H1 (cell line): ENCODE measurements around the gene TNS3. TPM values are rescaled to one million over a fixed set of nuclear protein-coding genes. Genes with fewer than 3 reads are reported as not detected.

ENCODE experiments used
- CTCF ChIA-PET: fragments of 300-600 bp; sonication (Branson Sonifier 250); formaldehyde crosslinking; loops from one replicate; lab custom pipeline; 2021; ENCODE audit not compliant: partially characterized antibody; lab: Charles Lee
- POLR2A ChIA-PET: fragments of 300-600 bp; sonication (Branson Sonifier 250); formaldehyde crosslinking; loops from one replicate; lab custom pipeline; 2021; ENCODE audit warnings: inconsistent platforms; ENCODE audit not compliant: partially characterized antibody; lab: Charles Lee
- DNase-seq, 2 experiments: peaks; one replicate each; pipeline versions ENCODE4 v3.0.0 to v3.0.0-alpha.2; 2010 to 2022; ENCODE audit warnings: low spot score in 2 of 2, low read depth in 1 of 2, mixed read lengths in 1 of 2
- FAIRE-seq: peaks from 2 replicates; lab custom pipeline; 2011; peaks lifted over from hg19 to GRCh38; lab: Jason Lieb, UNC
- H2AFZ ChIP-seq: 2 replicates; pipeline ENCODE4 v1.8.1; 2012; ENCODE audit warnings: low read length, inconsistent platforms
- H2AK5ac ChIP-seq: 2 replicates; pipeline ENCODE4 v1.6.1; 2013; ENCODE audit warnings: low read depth, low read length
- H2BK120ac ChIP-seq: replicated peaks from 2 replicates; pipeline ENCODE3; 2013; ENCODE audit warnings: low read depth, low read length, inconsistent platforms
- H2BK12ac ChIP-seq: 2 replicates; pipeline ENCODE4 v1.6.1; 2013; ENCODE audit warnings: low read depth, low read length
- H2BK15ac ChIP-seq: 2 replicates; pipeline ENCODE4 v1.6.1; 2013; ENCODE audit warnings: low read length
- H2BK20ac ChIP-seq: 2 replicates; pipeline ENCODE4 v1.6.1; 2013; ENCODE audit warnings: low read length
- H2BK5ac ChIP-seq: 2 replicates; pipeline ENCODE4 v1.6.1; 2013; ENCODE audit warnings: low read depth, low read length
- H3K14ac ChIP-seq: 2 replicates; pipeline ENCODE4 v1.6.1; 2013; ENCODE audit warnings: inconsistent platforms; ENCODE audit not compliant: insufficient read length
- H3K18ac ChIP-seq: 2 replicates; pipeline ENCODE4 v1.6.1; 2013; ENCODE audit warnings: low read length; ENCODE audit errors: extremely low read depth
- H3K23ac ChIP-seq: 2 replicates; pipeline ENCODE4 v1.6.1; 2013; ENCODE audit warnings: inconsistent platforms; ENCODE audit not compliant: insufficient read length
- H3K23me2 ChIP-seq: 2 replicates; pipeline ENCODE4 v1.6.1; 2013; ENCODE audit warnings: low read depth, low read length
- H3K27ac ChIP-seq: 2 replicates; pipeline ENCODE4 v1.6.1; 2011; ENCODE audit warnings: low read depth, low read length, inconsistent platforms
- H3K27me3 ChIP-seq, 4 experiments: replicated peaks in 1 of 4; 1 replicate in 1 of 4; 2 replicates in 3 of 4; pipeline versions ENCODE4 v1.6.1 to v1.8.1; 2011 to 2013; ENCODE audit warnings: low read length in 3 of 4, mild to moderate bottlenecking in 3 of 4, inconsistent platforms in 2 of 4, mixed read lengths in 2 of 4, moderate library complexity in 1 of 4; ENCODE audit not compliant: control insufficient read depth in 3 of 4, insufficient read depth in 3 of 4; ENCODE audit errors: extremely low read depth in 1 of 4
- H3K36me3 ChIP-seq, 4 experiments: 2 replicates each; pipeline versions ENCODE4 v1.6.1 to v1.8.1; 2011 to 2013; ENCODE audit warnings: mild to moderate bottlenecking in 4 of 4, low read length in 3 of 4, moderate library complexity in 2 of 4, control low read depth in 1 of 4, inconsistent platforms in 1 of 4; ENCODE audit not compliant: insufficient read depth in 4 of 4, control insufficient read depth in 2 of 4
- H3K4ac ChIP-seq: replicated peaks from 2 replicates; pipeline ENCODE3; 2013; ENCODE audit warnings: low read length, low read depth, mixed read lengths, inconsistent platforms; ENCODE audit not compliant: insufficient read length
- H3K4me1 ChIP-seq, 4 experiments: replicated peaks in 1 of 4; 1 replicate in 1 of 4; 2 replicates in 3 of 4; pipeline versions ENCODE4 v1.6.1 to v1.8.1; 2011 to 2013; ENCODE audit warnings: low read length in 3 of 4, inconsistent platforms in 2 of 4, mixed read lengths in 1 of 4; ENCODE audit not compliant: insufficient read depth in 4 of 4, control insufficient read depth in 3 of 4
- H3K4me2 ChIP-seq, 2 experiments: 2 replicates each; pipeline versions ENCODE4 v1.6.1 to v1.8.1; 2011 to 2013; ENCODE audit warnings: low read depth in 2 of 2, low read length in 2 of 2, control low read depth in 1 of 2, inconsistent platforms in 1 of 2, mild to moderate bottlenecking in 1 of 2; ENCODE audit not compliant: insufficient read depth in 1 of 2
- H3K4me3 ChIP-seq, 4 experiments: fragments of 200-600, 300-600 bp in 1 of 4; sonication (generic), shearing (Covaris generic), sonication (Bioruptor Twin) in 1 of 4; 2 replicates each; pipeline versions ENCODE4 v1.5.1 to v1.8.1; 2011 to 2016; ENCODE audit warnings: low read length in 4 of 4, low read depth in 3 of 4, control low read depth in 2 of 4, inconsistent platforms in 2 of 4, mild to moderate bottlenecking in 2 of 4, mixed read lengths in 1 of 4, moderate library complexity in 1 of 4; ENCODE audit not compliant: insufficient read depth in 2 of 4; ENCODE audit errors: extremely low read depth in 1 of 4
- H3K56ac ChIP-seq: replicated peaks from 2 replicates; pipeline ENCODE3; 2013; ENCODE audit warnings: low read depth, mild to moderate bottlenecking, mixed read lengths, low read length, inconsistent platforms; ENCODE audit not compliant: insufficient read length
- H3K79me1 ChIP-seq: 2 replicates; pipeline ENCODE4 v1.6.1; 2013; ENCODE audit warnings: low read depth, low read length, control low read depth
- H3K79me2 ChIP-seq, 2 experiments: 2 replicates each; pipeline versions ENCODE4 v1.6.1 to v1.8.1; 2012 to 2013; ENCODE audit warnings: low read length in 2 of 2, mild to moderate bottlenecking in 2 of 2, inconsistent platforms in 1 of 2; ENCODE audit not compliant: insufficient read depth in 2 of 2, control insufficient read depth in 1 of 2
- H3K9ac ChIP-seq, 4 experiments: replicated peaks in 1 of 4; 1 replicate in 1 of 4; 2 replicates in 3 of 4; pipeline versions ENCODE4 v1.6.1 to v1.8.1; 2011 to 2013; ENCODE audit warnings: low read depth in 3 of 4, low read length in 3 of 4, control low read depth in 2 of 4, mild to moderate bottlenecking in 2 of 4, moderate library complexity in 2 of 4, inconsistent platforms in 1 of 4; ENCODE audit errors: extremely low read depth in 1 of 4
- H3K9me3 ChIP-seq, 2 experiments: 2 replicates each; pipeline versions ENCODE4 v1.6.1 to v1.8.1; 2012 to 2013; ENCODE audit warnings: mild to moderate bottlenecking in 2 of 2, moderate library complexity in 2 of 2, control low read depth in 1 of 2, inconsistent platforms in 1 of 2, low read depth in 1 of 2, low read length in 1 of 2, mixed read lengths in 1 of 2; ENCODE audit not compliant: insufficient read depth in 2 of 2
- H4K20me1 ChIP-seq, 2 experiments: replicated peaks in 1 of 2; 2 replicates each; pipeline versions ENCODE3 to v1.8.1; 2011 to 2013; ENCODE audit warnings: inconsistent platforms in 2 of 2, low read length in 2 of 2, mild to moderate bottlenecking in 1 of 2; ENCODE audit not compliant: insufficient read depth in 2 of 2, control insufficient read depth in 1 of 2
- H4K5ac ChIP-seq: 2 replicates; pipeline ENCODE4 v1.6.1; 2013; ENCODE audit warnings: low read length, low read depth, mixed read lengths, inconsistent platforms; ENCODE audit not compliant: insufficient read length
- H4K8ac ChIP-seq: 2 replicates; pipeline ENCODE4 v1.8.0; 2013; ENCODE audit warnings: mild to moderate bottlenecking, moderate library complexity, low read length, inconsistent platforms; ENCODE audit not compliant: insufficient read depth; ENCODE audit errors: extremely low read depth
- H4K91ac ChIP-seq: replicated peaks from 2 replicates; pipeline ENCODE3; 2013; ENCODE audit warnings: low read length, mixed read lengths, inconsistent platforms; ENCODE audit not compliant: insufficient read length
- BACH1 ChIP-seq: IDR thresholded peaks from 2 replicates; pipeline ENCODE4 v1.6.1; 2012; ENCODE audit warnings: low read length, improper control_type of control experiment
- WGBS, 2 experiments: shearing (Covaris generic) in 1 of 2; methylation state at CpG; one replicate each; pipeline versions ENCODE4 v1.1.6 to v1.1.7; 2013 to 2015; ENCODE audit warnings: low lambda C conversion rate in 2 of 2, mixed read lengths in 2 of 2, inconsistent platforms in 1 of 2, low coverage in 1 of 2, missing lambda C conversion rate in 1 of 2; ENCODE audit not compliant: insufficient replicate concordance in 2 of 2, insufficient coverage in 1 of 2, insufficient read length in 1 of 2; ENCODE audit errors: extremely low coverage in 1 of 2, missing lambda C conversion rate in 1 of 2; 5-methylcytosine and 5-hydroxymethylcytosine counted together
- polyA plus RNA-seq, 7 experiments: library from polyadenylated mRNA; depleted of rRNA in 3 of 7; stranded (reverse) in 5 of 7; unstranded in 2 of 7; fragments of >200 nt in 5 of 7; fragments of 200-250 nt in 2 of 7; gene quantifications; 1 replicate in 5 of 7; 2 replicates in 1 of 7; 4 replicates in 1 of 7; pipeline versions ENCODE4 v1.2.1 to v1.2.3, GENCODE V29; 2011 to 2013; ENCODE audit warnings: missing spikeins in 2 of 7, mixed read lengths in 2 of 7
- total RNA-seq: library from RNA; stranded (reverse); fragmentation: NEBNext Ultra II Directional; extraction: Animal tissue kit (Norgen Biotek cat#: 25700); gene quantifications from 2 replicates; pipeline ENCODE4 v1.2.1, GENCODE V29; 2021
- TF ChIP-seq, protein P1 (sequence below): IDR thresholded peaks from 2 replicates; pipeline ENCODE4 v1.6.1; 2011; ENCODE audit warnings: low read length, improper control_type of control experiment

The TNS3 gene
- total and polyA plus RNA-seq, 2 of the 8 experiments (the other 6 are each of a cell fraction or from before 2014, with no cell fraction given) = 11.9 to 24.2 TPM

DNA sequence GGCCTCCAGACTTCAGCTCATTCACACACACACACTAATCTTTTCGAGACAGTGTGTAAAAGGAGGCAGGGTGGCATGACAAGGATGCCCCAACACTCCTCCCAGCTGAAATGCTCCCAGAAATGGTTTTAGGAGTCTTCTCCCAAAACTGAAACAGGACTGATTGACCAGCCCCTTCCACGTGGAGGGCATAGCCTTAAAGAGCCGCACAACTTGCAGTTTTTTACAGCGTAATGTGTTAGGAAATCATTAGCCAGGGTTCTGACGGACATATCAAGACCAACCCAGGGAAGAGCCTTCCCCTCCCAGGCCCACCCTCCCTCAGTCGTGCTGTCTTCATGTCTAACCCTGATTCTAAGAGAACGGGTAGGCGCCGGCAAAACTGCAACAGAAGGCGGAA, 224.6 kb downstream of the TNS3 start:
- Histone ChIP-seq H3K4me2 (no peak overlapping the region), H3K18ac (no peak overlapping the region), H3K4me1 (peaks cover 0 to 2% (median under 1%) of the 10 kb centered on the region in 4 experiments; a peak in 3 of 7 replicates), H3K27me3 (no peaks in the 10 kb centered on the region), H2BK120ac (no peak overlapping the region), H3K4ac (no peak overlapping the region), H2BK20ac (no peak overlapping the region), H3K27ac (no peak overlapping the region), H3K14ac (no peak overlapping the region), H2BK15ac (no peak overlapping the region), H4K91ac (no peak overlapping the region), H4K5ac (no peak overlapping the region), H3K36me3 (no peaks in the 10 kb centered on the region), H3K9ac (peak overlapping the region in 1 of 4 experiments; percentile 22; a peak in 1 of 7 replicates), H4K20me1 (peaks cover 0 to 1% of the 10 kb centered on the region in 2 experiments), H3K9me3 (no peaks in the 10 kb centered on the region), H2BK12ac (no peak overlapping the region), H2AK5ac (no peak overlapping the region), H3K23me2 (no peaks in the 10 kb centered on the region), H2AFZ (no peak overlapping the region), H2BK5ac (no peak overlapping the region), H3K79me1 (0 out of 2 replicates have a peak, but pooled peaks cover 2% of the 10 kb centered on the region), H3K4me3 (no peak overlapping the region), H4K8ac (no peak overlapping the region), H3K56ac (no peak overlapping the region), H3K23ac (no peak overlapping the region), H3K79me2 (no peaks in the 10 kb centered on the region)
- ChIA-PET CTCF (interaction anchor here (0.6 to 1.7 kb wide), 4 partner anchors 57 to 98 kb away, joined by 3 to 7 read pairs (median 3); no protein-coding TSS in a partner anchor), POLR2A (no interaction called here)
- DNase-seq (no peak), FAIRE-seq (no peak)
- WGBS, 2 experiments = 96% methylated on average over 10 of the region's 10 CpGs; no CpG with 5 or more reads in 1 of the 2 experiments
- TF ChIP-seq, protein P1, sequence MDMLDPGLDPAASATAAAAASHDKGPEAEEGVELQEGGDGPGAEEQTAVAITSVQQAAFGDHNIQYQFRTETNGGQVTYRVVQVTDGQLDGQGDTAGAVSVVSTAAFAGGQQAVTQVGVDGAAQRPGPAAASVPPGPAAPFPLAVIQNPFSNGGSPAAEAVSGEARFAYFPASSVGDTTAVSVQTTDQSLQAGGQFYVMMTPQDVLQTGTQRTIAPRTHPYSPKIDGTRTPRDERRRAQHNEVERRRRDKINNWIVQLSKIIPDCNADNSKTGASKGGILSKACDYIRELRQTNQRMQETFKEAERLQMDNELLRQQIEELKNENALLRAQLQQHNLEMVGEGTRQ = no peak
- TF ChIP-seq BACH1 = no peak
